Stimulated activated CD4-positive, alpha-beta T cell treated with anti-CD3 and anti-CD28 coated beads, Interleukin-1b, Interleukin-23, amount 100 ng/mL, for 4 hours (primary cell): ENCODE data around the gene SPINK5.

Source experiments
- DNase-seq, 2 donors: peaks; one replicate each; pipeline ENCODE4 v3.0.0-alpha.2; 2020; ENCODE audit warnings: low read depth in 2 of 2

SPINK5 gene

DNA sequence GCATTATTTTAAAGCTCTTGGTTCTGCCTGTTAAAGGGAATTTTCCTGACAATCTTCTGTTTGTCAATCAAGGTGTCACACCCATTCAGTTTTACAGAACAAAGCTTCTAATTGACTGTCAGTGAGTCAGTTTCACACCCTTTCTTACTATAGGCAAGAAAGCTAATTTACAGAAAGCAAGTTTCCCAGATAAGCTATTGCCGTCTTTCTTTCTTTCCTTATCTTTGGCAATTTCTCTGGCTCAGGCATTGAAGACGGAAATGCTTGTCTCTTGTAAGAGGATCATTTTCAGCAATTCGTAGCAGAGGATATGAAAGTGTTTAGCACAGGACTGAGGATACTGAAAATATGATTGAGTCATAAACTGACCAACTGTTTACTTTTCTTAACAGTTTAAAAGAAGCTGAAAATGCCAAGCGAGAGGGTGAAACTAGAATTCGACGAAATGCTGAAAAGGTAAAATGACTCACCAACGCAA is 27.0 kb downstream of the SPINK5 start:
- DNase-seq, result no peak

DNA sequence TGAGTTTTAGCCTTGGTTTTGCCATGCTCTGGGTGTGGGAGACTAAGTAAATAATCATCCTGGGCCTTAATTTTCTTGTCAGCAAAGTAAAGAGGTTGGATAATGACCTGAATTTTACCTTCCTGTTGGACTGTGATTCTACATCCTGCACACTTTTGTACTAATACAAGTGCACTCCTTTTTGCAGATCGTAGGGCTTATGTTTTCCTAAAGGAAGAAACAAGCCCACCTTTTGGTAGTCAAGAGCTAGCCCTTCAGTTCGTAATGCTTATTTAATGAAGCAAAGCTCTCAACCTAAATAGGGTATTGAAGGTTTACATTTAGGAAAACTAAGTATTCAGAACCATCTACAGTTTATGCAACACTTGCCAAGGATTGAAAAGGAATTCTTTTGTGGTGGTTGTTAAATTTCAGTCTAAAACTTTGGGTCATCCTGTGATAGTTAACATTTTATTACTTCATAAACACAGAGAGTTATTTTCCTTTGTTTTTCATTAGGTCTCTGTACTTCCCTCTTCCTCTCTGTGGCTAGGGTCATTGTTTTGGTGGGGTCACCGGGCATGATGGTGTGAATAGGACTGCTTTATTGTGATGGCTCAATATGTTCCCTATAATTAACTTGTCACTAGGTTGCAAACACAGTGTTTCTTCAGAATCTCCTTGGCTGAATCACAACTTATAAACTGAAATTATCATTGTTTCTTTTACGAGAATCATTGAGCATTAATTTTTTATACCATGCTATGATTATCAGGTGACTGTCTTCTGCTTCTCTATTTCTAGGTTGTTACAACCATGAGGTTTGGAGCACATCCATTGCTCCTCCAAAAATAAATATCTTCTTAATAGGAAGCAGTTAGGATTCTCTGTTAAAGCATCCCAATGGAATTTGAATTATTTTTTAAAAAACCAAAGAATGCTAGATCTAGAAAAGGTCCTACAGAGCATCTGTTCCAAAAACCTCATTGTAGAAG is 28.5 kb downstream of the SPINK5 start:
- DNase-seq, result no peak

DNA sequence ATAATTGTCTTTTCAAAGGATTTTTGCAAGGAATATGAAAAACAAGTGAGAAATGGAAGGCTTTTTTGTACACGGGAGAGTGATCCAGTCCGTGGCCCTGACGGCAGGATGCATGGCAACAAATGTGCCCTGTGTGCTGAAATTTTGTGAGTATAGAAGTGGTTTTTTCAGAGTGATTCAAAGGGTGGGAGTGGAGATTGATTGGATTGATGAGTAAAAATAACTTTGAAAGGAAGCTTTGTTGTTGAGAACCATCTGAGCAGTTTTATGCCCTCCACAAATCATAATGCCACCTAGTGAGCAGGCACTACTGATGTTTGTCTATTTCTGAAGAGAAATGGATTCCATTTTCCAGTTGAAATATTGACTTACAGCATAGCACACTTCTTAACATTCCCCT is 30.6 kb downstream of the SPINK5 start:
- no peak for DNase-seq

DNA sequence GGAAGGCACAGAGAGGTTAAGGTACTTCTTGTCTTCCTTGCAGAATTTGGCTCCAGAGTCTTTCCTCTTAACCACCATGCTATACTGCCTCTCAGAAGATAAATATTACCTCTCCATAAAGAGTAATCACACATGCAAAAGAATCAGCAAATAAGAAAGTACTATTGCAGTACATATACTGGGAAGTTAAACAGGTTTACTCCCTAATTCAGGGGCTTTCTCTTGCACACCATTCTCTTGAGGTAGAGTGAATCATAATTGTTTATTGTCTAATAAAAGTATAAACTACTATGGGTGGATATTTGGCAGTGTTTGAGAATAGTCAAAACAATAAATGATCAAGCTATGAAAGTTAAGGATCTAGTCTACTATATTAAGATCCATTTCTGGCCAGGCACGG is 40.4 kb downstream of the SPINK5 start:
- no peak for DNase-seq

DNA sequence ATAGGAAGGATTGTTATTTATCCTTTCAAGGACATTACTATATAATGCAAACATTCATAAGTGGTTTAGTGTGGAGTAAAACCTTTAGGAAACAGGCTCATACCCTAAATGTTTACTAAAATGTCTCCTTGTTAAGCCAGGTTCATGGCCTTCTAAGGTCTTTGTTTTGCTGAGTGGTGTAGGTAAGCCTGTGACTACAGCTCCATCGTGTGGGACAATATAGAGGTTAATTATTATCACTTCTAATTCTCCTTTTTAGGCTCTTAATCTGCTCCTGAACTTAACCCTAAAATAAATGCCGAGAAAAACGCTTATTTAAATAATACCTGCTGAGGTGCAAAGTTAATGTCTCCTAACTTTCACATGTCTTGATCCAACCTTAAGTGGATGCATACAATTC is 43.8 kb downstream of the SPINK5 start:
- DNase-seq, result no peak

DNA sequence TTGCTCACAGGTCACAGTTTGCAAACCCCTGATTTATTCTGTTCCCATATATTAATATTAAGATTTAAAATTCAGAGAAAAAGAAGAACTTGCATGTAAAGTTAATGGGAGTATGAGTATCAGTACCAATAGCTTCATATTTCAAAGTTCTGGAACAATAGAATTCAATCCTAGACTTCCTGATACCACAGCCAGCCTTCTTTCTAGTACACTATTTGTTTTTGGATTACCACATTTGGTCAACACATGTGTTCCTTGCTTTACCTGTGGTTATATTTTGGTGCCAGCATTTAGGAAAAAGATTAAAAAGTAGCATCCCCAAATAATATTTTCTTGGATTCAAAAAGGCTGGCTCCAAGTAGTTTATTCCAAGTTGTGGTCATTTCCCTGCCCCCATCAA is 49.5 kb downstream of the SPINK5 start:
- no peak for DNase-seq

DNA sequence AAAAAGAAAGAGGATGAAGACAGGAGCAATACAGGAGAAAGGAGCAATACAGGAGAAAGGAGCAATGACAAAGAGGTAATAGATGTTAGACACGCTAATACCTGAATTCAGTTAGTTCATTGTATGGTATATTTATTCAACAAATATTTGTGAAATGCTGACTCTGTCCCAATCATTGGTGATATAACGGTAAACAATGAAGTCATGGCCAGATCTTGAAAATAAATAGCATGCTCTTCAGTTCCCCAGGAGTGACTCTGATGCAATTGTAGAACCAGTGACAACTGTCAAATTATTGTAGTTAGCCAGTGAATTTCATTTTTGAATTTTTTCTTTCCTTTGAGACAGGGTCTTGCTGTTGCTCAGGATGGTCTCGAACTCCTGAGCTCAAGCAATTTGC is 56.5 kb downstream of the SPINK5 start:
- DNase-seq, result no peak

DNA sequence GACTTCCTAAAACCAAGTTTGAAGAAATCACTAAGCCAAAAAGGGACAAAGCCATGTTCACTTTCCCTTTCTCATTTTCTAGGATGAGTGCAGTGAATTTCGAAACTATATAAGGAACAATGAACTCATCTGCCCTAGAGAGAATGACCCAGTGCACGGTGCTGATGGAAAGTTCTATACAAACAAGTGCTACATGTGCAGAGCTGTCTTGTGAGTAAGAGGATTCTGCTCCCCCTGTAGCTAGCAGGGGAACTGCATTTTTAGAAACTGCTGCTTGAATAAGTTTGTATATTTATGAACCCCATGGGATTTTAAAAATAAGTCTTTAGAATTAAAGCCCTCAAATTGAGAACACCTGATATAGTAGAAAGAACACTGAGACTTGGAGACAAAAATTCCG is 61.9 kb downstream of the SPINK5 start:
- no peak for DNase-seq

DNA sequence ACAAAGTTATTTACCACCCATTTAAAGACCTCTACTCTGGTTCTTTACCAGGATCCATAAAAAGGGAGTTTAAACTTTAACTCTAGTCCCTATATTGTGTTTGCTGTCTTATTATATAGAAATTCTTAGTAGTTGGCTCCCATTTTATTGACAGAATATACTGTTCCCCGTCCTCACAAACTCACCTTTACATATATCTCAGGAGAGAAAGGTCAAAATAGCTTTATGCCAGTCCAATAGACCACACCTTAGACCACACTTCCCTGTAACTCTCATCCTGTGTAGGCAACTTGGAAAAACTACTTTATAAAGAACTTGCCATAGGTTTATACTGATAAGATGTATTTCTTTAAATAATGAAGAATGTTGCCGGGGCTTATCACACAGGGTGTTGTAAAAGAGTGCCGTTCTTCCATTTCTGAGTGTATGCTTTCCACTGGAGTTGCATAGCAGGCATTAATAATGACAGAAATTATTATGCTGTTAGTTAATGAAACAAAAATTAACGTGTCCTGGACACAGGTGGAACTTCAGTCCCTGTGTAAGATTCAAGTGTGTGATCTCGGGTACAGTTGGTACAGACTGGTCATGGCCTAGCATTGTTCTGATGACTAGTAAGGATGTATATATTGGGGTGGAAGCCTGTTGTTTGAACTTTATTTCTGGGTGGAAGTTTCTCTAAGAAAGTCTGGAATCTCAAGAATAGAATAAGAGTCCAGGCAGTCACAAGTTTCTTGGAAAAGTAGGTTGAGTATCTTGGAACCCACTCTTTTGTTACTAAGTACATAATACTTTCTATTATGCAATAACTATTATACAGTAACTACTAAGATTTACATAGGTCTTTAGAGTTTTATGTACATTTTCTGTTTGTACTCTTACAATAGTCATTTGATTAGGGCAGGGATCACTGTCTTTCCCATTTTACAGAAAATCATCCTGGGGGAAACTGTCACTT is 71.6 kb downstream of the SPINK5 start:
- no peak for DNase-seq

DNA sequence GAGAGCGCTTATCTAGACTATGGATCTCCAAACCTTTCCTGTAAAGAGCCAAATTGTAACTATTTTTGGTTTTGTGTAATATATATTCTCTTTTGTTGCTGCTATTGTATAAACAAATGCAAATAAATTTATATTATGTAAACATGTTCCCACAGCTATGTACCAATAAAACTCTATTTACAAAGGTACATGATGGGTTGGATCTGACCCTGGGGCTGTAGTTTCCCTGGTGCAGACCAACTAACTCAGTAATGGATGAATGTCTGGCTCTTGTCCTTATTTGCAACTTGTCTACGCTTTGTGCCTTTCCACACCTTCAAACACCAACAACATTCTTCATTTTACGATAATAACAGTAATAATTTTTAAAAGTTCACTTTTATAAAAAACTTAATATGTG is 77.1 kb downstream of the SPINK5 start:
- no peak for DNase-seq

DNA sequence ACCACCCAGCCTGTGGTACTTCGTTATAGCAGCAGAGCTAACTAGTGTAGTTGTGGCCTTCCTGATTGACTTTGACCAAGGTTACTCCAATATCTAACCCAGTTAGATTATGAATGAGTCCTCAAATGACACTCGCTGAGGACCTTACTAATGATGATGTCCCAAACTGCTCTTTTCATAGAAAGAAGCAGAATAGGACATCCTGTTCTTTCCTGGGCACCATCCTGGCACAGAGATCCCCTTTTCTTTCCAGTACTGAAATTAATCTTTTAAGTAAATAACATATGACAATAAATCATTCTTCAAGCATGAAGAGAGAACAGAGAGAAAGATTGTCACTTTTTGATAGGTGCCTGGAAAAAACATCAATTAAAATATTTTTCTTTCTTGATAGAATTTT is 77.9 kb downstream of the SPINK5 start:
- no peak for DNase-seq

DNA sequence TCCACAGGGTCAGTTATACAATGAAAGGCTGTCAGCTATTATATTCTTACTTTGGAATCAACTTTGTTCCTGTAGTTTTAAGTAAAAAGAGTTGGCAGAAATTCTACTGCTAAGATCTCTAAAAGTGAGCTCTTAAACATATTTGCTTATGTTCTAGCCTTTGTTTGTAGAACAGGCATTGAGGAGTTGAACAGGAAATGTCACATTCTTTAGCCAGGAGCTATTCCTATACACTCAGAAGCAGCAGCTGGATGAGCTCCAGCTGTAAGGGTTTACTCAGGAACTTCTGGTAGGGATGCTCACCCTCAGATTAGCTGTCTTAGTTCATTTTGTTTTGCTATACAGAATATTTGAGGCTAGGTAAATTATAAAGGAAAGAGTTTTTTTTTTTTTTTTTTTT is 82.1 kb downstream of the SPINK5 start:
- no peak for DNase-seq

DNA sequence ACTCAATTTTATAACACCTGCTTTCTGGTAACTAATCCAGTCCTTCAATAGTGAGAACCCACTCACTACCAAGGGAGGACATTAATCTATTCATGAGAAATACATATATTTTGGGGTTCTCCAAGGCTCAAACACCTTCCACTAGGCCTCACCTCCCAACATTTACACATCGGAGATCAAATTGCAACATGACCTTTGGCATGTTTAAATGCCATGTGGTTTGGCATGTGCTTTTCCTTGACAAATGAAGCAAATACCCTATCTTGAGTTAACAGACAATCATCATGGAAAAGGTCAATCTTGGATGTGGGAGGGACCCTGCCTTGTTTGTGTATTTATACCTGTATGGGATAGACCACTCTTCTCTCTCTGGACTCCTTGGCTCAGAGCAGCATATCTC is 82.7 kb downstream of the SPINK5 start:
- no peak for DNase-seq

DNA sequence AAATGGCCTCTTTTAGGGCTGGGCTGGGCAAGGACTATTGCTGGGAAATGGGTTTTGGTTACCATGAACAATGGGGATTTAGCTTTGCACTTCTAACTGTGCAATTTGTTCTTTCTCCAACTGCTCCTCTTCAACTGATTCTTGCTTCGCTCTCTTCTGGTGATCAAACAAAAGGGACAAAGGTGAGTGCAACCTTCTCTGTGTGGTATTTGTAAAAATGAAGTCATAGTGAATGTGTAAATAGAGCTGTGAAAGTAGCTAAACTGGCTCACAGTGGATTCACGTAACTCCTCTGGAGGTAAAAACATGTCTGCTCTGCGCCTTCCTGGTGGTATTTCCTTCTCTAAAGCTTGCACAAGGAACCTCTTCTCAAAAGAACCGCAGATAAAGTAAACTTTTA is 83.6 kb downstream of the SPINK5 start:
- DNase-seq, result no peak

DNA sequence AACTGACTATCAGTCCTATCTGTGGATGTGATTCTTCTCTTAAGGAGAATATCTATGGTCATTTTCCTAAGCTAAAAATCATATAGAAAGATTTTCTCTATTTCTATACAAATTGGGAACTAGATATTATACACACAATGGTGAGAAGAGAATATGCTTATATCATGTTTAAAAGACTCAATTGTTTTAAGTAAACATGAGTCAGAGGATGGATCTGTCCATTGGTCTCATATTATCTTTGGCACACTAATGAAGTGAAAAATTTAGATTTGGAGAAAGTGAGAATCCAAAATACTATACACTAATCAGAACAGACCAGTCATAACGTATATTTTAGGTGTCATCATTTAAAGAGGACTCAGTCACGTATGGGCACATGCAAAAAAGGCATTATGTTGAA is 88.1 kb downstream of the SPINK5 start:
- no peak for DNase-seq

DNA sequence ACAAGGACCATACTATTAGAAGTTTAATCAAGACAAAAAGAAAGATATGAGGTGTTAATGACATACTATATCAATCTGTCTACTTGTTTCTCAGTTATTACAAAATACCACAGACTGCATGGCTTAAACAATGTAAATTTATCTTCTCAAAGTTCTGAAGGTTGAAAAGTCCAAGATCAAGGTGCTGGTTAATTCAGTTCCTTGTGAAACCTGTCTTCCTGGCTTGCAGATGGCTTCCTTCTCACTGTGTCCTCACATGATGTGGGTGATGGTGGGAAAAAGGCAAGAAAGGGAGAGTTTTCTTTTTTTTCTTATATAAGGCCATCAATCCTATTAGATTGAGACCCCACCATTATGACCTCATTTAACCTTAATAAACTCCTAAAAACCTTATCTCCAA is 89.0 kb downstream of the SPINK5 start:
- DNase-seq, result no peak

DNA sequence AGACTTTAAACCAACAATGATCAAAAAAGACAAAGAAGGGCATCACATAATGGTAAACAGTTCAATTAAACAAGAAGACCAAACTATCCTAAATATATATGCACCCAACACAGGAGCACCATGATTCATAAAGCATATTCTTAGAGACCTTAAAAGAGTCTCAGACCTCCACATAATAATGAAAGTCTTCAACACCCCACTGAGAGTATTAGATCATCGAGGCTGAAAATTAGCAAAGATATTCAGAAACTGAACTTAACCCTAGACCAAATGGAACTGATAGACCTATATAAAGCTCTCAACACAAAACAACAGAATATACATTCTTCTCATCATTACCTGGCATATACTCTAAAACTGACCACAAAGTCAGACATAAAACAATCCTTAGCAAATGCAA is 92.8 kb downstream of the SPINK5 start:
- DNase-seq, result no peak

DNA sequence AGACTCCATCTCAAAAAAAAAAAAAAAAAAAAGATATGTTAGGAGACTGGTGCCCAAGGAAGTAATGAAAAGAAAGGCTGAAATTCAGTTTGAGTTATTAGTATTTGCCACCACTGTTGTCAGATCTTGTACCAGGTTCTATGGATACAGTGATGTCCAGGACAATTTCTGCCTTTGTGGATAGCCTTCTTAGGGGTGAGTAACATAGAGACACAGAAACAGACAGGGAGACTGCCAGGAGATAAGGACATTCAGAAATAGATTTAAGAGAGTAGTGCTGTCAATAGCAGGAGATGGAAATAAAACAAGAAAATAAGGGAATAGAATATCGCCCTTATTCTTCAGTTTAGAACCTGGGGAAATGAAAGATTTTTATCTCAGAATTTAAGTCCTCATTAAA is 98.3 kb downstream of the SPINK5 start:
- no peak for DNase-seq

DNA sequence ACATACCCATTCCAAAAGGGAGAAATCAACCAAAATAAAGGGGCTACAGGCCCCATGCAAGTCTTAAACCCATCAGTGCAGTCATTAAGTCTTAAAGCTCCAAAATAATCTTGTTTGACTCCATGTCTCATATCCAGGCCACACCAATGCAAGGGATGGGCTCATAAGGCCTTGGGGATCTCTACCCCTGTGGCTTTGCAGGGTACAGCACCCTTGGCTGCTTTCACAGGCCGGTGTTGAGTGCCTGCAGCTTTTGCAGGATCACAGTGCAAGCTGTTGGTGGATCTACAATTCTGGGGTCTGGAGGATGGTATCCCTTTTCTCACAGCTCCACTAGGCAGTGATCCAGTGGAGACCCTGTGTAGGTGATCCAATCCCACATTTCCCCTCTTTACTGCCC is 99.6 kb downstream of the SPINK5 start:
- no peak for DNase-seq

DNA sequence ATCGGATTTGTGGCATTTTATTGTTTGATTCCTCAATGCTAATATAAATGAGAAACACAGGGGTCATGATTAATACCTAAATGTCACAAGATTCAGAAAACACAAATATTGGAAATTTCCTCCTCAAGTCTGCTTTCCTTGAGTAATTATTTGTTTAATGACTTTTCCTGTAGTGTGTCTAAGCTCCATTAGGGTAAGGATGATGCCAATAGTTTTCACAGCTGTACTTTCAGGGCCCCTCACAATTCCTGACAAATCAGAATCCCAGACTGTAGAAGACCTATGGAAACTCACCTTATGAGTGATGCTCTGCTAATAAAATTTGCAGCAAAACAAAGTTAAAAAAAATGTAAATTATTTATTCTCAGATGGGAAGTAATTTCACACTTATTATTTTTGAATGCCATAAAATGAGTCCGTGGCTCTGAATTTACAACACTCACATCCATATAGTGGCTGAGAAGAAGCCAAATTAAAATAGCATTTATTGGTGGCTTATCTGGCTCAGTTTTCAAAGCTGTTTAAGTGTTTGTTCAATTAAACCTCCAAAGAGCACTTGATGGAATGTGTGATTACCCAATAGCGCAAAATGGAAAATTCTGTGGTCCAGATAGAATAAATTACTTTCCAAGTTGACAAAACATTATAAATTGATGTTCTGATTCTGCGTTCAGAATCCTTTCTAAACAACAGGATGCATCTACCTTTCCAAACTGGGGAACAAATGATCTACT is 102.9 kb downstream of the SPINK5 start:
- no peak for DNase-seq

DNA sequence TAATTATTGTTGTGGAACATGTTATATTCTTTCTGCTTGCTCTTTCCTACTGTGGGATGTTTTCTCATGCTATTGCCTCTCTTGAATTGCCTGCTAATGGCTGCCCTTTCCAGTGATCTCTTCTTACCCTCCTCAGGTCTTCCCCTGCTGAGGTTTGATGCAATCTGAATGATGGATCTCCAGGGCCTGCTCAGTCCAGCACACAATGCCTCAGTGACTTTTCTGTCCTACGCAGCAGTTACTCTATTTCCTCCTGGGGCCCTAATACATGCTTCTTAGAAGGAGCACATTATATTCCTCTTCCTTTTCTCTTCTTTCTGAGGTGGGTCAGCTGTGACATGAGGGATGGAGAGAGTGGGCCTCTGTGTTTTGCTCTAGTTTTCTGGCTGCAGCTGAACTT is 104.5 kb downstream of the SPINK5 start, which contains the start of gene SPINK14:
SPINK14 (plus strand) TSS at position 301 of the 400 bp plus-strand sequence. CDS start 1,187 bp downstream, outside the sequence.
- no peak for DNase-seq

DNA sequence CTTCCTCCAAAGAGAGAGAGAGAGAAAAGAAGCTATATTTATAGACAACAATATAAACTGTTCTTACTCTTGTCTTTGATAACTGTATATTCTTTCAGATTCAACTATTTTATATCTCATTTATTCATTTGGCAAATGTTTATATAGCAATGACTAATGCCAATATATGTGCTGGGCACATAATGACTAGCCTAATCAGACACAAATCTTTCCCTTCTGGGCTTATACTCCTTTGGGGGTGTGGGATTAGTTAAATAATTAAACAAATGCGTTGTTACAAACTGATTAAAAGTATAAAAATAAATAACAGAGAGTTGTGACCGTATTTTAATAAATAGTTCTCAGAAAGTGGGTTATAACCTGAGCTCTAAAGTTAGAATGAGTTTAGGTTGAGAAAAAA is 108.6 kb downstream of the SPINK5 start:
- DNase-seq, result no peak
